HG03025 (cell line): ENCODE measurements around the gene CCT6B.

ENCODE experiments used
- ATAC-seq: cut with Tn5 transposase; IDR thresholded peaks from one replicate; pipeline ENCODE4 v1.9.1; 2021; ENCODE audit warnings: mild to moderate bottlenecking, moderate library complexity; ENCODE audit not compliant: unreplicated experiment, low FRiP score

The CCT6B gene

GRCh38 chr17:34892461-34893249, 68.6 kb downstream of the CCT6B start:
- no peak for ATAC-seq

GRCh38 chr17:34886831-34887230, 74.4 kb downstream of the CCT6B start:
- no peak for ATAC-seq

GRCh38 chr17:34885076-34885475, 76.2 kb downstream of the CCT6B start:
- ATAC-seq, result no peak

DNA sequence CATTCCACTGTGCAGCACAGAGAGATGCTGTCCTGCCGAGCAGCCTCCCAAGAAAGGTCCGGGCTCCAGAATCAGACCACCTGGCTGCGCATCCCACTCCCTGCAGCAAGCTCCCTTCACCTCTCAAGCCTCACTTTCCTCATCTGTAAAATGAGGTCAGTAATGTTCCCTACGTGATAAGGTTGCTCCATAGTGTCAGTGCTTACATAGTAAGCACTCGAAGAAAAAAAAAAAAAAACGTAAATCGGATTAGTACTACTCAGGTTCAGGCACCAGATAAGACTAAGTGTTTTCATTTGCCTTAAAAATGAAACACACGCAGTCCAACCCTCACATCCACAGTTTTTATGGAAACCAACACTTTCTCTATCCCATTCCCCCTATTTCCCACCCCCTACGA, 76.7 kb downstream of the CCT6B start:
- ATAC-seq, result no peak

- no peak for ATAC-seq
Observed at GRCh38 chr17:34883106-34884000, 77.9 kb downstream of the CCT6B start.

DNA sequence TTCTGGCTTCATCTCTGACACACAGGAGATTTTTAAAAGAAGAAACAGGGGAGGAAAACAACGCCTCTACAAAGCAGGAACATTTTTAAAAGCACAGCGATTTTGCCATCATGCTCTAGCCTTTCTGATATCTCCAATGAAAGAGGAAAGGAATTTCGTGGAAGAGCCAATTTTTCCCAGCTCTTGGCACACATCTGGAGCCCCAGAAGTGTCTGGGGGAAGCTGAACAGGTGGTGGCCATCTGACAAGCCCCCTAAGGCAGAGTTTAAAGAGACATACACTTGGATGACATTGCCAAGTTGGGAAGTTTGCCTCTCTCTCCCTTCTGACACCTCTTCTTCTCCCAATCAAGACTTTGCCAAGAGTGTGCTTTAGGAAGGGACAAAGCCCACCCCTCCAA, 82.1 kb downstream of the CCT6B start:
- ATAC-seq, result no peak
